ENCODE data around the gene AP4E1.

The AP4E1 gene

GRCh38 chr15:50939911-50940310 is 31.4 kb downstream of the AP4E1 start:
- H3K36me3 ChIP-seq (replicated peaks; ENCODE audit: low read depth, low read length): peaks cover 4% of the 10 kb centered on the region
- H3K9me3 ChIP-seq (ENCODE audit: insufficient read depth, low read length): no peaks in the 10 kb centered on the region
- H3K27ac ChIP-seq (ENCODE audit: low read length): no peak overlapping the region
- H3K27me3 ChIP-seq (ENCODE audit: low read depth, low read length): no peaks in the 10 kb centered on the region
- no peak overlapping the region for H3K4me2 ChIP-seq (ENCODE audit: low read length)
- H2AFZ ChIP-seq (ENCODE audit: low read depth, low read length): no peak overlapping the region
- H3K79me2 ChIP-seq (ENCODE audit: low read length): no peaks in the 10 kb centered on the region
- TF ChIP-seq EZH2phosphoT487 (IDR thresholded peaks at IDR 0.05; ENCODE audit: low read depth) (no peak), CTCF (IDR thresholded peaks at IDR 0.05; ENCODE audit: low read depth, low read length) (no peak)
- H4K20me1 ChIP-seq (ENCODE audit: insufficient read depth, low read length): no peaks in the 10 kb centered on the region
- no peak overlapping the region for H3K4me3 ChIP-seq (ENCODE audit: low read length)
- no peaks in the 10 kb centered on the region for H3K4me1 ChIP-seq (ENCODE audit: low read length)
- H3K9ac ChIP-seq (ENCODE audit: low read length): no peak overlapping the region

GRCh38 chr15:50940506-50940905 is 32.0 kb downstream of the AP4E1 start:
- Histone ChIP-seq H3K36me3 (replicated peaks; ENCODE audit: low read depth, low read length) (peaks cover 6% of the 10 kb centered on the region), H3K9ac (ENCODE audit: low read length) (no peak overlapping the region)
- TF ChIP-seq EZH2phosphoT487 (IDR thresholded peaks at IDR 0.05; ENCODE audit: low read depth): no peak
- TF ChIP-seq CTCF (IDR thresholded peaks at IDR 0.05; ENCODE audit: low read depth, low read length): no peak

GRCh38 chr15:50943638-50944037 is 35.2 kb downstream of the AP4E1 start:
- H3K27ac ChIP-seq (ENCODE audit: low read length): no peak overlapping the region
- H3K9ac ChIP-seq (ENCODE audit: low read length): no peak overlapping the region
- H3K4me1 ChIP-seq (ENCODE audit: low read length): no peaks in the 10 kb centered on the region
- H4K20me1 ChIP-seq (ENCODE audit: insufficient read depth, low read length): no peaks in the 10 kb centered on the region
- H2AFZ ChIP-seq (ENCODE audit: low read depth, low read length): no peak overlapping the region
- no peaks in the 10 kb centered on the region for H3K27me3 ChIP-seq (ENCODE audit: low read depth, low read length)
- no peak overlapping the region for H3K4me3 ChIP-seq (ENCODE audit: low read length)
- no peaks in the 10 kb centered on the region for H3K79me2 ChIP-seq (ENCODE audit: low read length)
- H3K9me3 ChIP-seq (ENCODE audit: insufficient read depth, low read length): no peaks in the 10 kb centered on the region
- H3K4me2 ChIP-seq (ENCODE audit: low read length): no peak overlapping the region
- peaks cover 6% of the 10 kb centered on the region for H3K36me3 ChIP-seq (replicated peaks; ENCODE audit: low read depth, low read length)
- TF ChIP-seq EZH2phosphoT487 (IDR thresholded peaks at IDR 0.05; ENCODE audit: low read depth) (no peak), CTCF (IDR thresholded peaks at IDR 0.05; ENCODE audit: low read depth, low read length) (no peak)

More at GRCh38 chr15:50940506-50940905, 32.0 kb downstream of the AP4E1 start:
- Histone ChIP-seq H3K79me2 (ENCODE audit: low read length) (no peaks in the 10 kb centered on the region), H3K27ac (ENCODE audit: low read length) (no peak overlapping the region), H3K27me3 (ENCODE audit: low read depth, low read length) (no peaks in the 10 kb centered on the region), H3K9me3 (ENCODE audit: insufficient read depth, low read length) (no peaks in the 10 kb centered on the region), H3K4me2 (ENCODE audit: low read length) (no peak overlapping the region), H2AFZ (ENCODE audit: low read depth, low read length) (no peak overlapping the region), H4K20me1 (ENCODE audit: insufficient read depth, low read length) (no peaks in the 10 kb centered on the region), H3K4me3 (ENCODE audit: low read length) (no peak overlapping the region), H3K4me1 (ENCODE audit: low read length) (no peaks in the 10 kb centered on the region)

GRCh38 chr15:50944672-50945071 is 36.2 kb downstream of the AP4E1 start:
- no peaks in the 10 kb centered on the region for H4K20me1 ChIP-seq (ENCODE audit: insufficient read depth, low read length)
- H3K36me3 ChIP-seq (replicated peaks; ENCODE audit: low read depth, low read length): peaks cover 7% of the 10 kb centered on the region
- H3K4me1 ChIP-seq (ENCODE audit: low read length): no peaks in the 10 kb centered on the region

More at GRCh38 chr15:50944672-50945071, 36.2 kb downstream of the AP4E1 start:
- no peak overlapping the region for H3K9ac ChIP-seq (ENCODE audit: low read length)
- no peak overlapping the region for H3K4me3 ChIP-seq (ENCODE audit: low read length)
- no peaks in the 10 kb centered on the region for H3K9me3 ChIP-seq (ENCODE audit: insufficient read depth, low read length)
- H3K79me2 ChIP-seq (ENCODE audit: low read length): no peaks in the 10 kb centered on the region
- no peaks in the 10 kb centered on the region for H3K27me3 ChIP-seq (ENCODE audit: low read depth, low read length)
- no peak overlapping the region for H3K4me2 ChIP-seq (ENCODE audit: low read length)
- H2AFZ ChIP-seq (ENCODE audit: low read depth, low read length): no peak overlapping the region
- H3K27ac ChIP-seq (ENCODE audit: low read length): no peak overlapping the region
- TF ChIP-seq CTCF (IDR thresholded peaks at IDR 0.05; ENCODE audit: low read depth, low read length) (no peak), EZH2phosphoT487 (IDR thresholded peaks at IDR 0.05; ENCODE audit: low read depth) (no peak)

Data from OCI-LY3 (cell line).